GM21447 (cell line): Measurements from ENCODE around the gene WDR73.
"Not testable (repeated sequence)": the region's sequence is repeated elsewhere in the genome, so short reads cannot be mapped to it uniquely, and the experiment has no call there.

Source experiments
- ATAC-seq: cut with Tn5 transposase; IDR thresholded peaks from one replicate; pipeline ENCODE4 v1.9.1; 2021; ENCODE audit not compliant: unreplicated experiment

The WDR73 gene

GRCh38 chr15:84658080-84658787 is 4.2 kb upstream of the WDR73 start, which contains the start of gene NMB:
Gene NMB (minus strand): TSS chr15:84658199. CDS start chr15:84658152, 47 bp downstream.
- peak; percentile 48 for ATAC-seq

DNA sequence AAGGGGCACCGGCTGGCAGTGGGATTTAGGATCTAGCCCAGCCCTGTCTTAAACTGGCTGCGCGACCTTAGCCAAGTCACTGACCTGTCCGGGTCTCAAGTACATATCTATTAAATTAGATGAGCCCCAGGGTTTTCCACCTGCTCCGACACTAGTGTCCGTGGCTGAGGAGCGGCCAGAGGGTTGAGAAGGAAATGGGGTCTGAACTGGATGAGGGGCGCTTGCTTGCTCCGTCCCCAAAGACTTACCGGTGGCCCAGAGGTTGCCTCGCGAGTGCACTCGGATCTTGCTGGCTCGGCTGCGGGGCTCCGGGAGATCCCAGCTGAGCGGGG is 3.6 kb upstream of the WDR73 start:
- no peak for ATAC-seq

- ATAC-seq: no peak
These were observed 2.9 kb upstream of the WDR73 start for GRCh38 chr15:84656972-84657371.

GRCh38 chr15:84654689-84655453 is 788 bp upstream of the WDR73 start:
- ATAC-seq: peak; percentile 45

GRCh38 chr15:84653584-84653909 is 536 bp downstream of the WDR73 start:
- ATAC-seq: no peak

DNA sequence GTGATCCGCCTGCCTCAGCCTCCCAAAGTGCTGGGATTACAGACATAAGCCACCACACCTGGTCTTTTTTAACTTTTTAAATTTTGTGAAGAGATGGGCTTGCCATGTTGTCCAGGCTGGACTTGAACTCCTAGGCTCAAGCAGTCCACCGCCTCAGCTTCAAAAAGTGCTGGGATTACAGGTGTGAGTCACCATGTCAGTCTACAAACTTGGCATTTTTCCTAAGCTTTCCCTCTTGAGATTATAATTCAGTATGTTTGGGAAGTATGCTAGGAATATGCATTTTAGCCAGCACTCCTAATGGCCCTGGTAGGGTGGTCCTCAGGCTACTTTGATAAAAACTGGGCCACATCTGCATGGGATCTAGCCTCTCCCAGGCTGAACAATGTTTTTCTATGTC is 4.4 kb downstream of the WDR73 start:
- no peak for ATAC-seq

DNA sequence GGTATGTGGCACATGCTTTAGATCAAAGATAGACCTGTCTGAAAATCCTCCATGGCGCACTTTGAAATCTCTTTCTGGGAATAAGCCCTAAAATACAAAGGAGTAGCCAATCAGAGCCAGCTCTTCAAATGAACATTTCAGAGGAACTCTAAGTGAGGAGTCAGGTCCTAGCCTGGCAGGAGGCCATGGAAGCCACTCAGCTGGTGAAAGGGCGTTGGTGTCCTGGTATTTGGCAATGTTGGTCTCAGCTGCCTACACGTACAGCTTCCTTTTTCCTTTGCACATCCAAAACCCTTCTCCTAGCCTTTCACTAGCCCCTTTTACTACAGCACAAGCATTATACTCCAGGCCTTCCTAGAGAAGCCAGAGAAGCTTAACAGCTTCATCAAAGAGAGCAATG is 5.5 kb downstream of the WDR73 start:
- no peak for ATAC-seq

- no peak for ATAC-seq
These were observed 6.4 kb downstream of the WDR73 start for GRCh38 chr15:84647726-84648125.

- no peak for ATAC-seq
These were observed 8.1 kb downstream of the WDR73 start for GRCh38 chr15:84645997-84646396.

DNA sequence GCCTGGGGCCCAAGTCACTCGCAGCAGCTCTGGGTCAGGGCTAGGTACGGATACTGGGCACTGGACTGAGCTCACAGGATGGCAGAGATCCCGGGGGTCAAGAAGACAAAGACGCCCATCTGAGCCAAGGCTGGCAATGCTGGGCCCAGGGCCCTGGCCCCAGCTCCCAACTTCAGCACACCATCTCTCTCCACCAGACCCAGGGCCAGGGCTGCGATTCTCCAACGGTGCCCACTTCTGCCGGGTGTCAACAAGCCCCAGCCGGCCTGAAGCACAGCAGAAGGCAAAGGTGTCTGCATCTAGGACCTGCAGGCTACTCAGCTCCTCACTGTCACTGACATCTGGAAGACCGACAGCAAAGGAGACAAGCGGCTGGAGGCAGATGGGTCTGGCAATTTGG is 8.6 kb downstream of the WDR73 start:
- no peak for ATAC-seq

GRCh38 chr15:84643838-84644237 is 10.2 kb downstream of the WDR73 start:
- no peak for ATAC-seq

DNA sequence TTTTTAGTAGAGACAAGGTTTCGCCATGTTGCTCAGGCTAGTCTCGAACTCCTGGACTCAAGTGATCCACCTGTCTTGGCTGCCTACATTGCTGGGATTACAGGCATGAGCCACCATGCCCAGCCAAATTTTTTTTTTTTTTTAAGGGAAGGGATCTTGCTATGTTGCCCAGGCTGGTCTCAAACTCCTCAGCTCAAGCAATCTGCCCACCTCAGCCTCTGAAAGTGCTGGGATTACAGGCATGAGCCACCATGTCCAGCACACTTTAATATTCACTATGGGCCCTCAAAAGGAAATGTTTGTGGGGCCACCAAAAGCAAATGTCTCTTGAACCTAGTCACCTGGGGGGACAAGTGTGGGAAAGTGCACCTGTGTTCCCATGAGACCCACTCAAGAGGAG is 11.4 kb downstream of the WDR73 start:
- ATAC-seq: not testable (repeated sequence)

GRCh38 chr15:84641871-84642270 is 12.2 kb downstream of the WDR73 start:
- not testable (repeated sequence) for ATAC-seq

- ATAC-seq: no peak
These were observed 16.0 kb downstream of the WDR73 start for GRCh38 chr15:84638103-84638502.

- ATAC-seq: no peak
These were observed 19.8 kb downstream of the WDR73 start for GRCh38 chr15:84634228-84634837.

DNA sequence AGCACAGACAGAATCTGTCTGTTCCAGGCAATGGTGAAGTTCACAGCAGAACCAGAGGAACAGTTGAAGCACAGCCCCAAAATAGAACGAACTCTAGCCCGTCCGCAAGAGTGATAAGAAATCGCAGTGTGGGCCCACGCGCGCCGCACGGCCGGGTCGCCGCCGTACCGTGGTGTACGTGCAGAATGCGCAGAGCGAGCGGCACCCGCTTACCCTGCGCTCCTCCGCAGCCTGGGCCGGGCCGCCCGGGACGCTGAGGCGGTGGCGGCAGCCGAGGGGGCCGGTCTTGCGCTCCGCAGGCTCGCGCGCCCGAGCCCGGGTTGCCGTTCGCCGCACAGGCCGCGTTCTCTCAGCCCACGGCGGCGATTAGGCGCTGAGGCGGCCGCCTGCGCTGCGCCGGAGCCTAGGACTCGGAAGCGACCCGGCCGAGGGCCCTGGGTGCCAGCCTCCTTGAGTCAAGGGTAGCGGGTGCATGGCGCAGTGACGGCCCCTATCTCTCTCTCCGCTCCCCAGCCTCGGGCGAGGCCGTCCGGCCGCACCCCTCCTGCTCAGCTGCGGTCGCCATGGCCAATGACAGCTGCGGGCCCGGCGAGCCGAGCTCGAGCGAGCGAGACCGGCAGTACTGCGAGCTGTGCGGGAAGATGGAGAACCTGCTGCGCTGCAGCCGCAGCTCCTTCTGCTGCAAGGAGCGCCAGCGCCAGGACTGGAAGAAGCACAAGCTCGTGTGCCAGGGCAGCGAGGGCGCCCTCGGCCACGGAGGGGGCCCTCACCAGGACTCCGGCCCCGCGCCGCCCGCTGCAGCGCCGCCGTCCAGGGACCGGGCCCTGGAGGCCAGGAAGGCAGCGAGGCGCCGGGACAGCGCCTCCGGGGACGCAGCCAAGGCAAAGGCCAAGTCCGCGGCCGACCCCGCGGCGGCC is 20.5 kb downstream of the WDR73 start:
- peak; percentile 40 for ATAC-seq

GRCh38 chr15:84631706-84632272 is 22.3 kb downstream of the WDR73 start:
- ATAC-seq: no peak

GRCh38 chr15:84629033-84629432 is 25.1 kb downstream of the WDR73 start:
- no peak for ATAC-seq

DNA sequence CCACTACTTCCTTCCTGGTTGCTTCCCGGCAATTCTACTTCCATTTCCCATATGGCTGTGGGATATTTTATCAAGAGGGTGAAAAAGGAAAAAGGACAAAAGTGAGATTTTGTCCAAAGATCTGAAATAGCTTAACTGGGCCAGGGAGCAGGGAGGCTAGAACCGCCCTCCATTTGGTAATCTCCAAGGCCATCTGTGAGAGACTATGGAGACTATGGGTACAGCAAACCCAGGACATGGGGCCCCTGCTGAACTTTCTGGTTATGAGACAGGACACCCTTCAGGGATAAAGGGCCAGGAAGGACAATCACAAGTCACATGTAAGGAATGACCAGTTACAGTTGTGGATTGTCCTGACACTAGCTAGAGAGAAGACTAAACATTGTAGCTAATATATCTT is 29.0 kb downstream of the WDR73 start:
- no peak for ATAC-seq

DNA sequence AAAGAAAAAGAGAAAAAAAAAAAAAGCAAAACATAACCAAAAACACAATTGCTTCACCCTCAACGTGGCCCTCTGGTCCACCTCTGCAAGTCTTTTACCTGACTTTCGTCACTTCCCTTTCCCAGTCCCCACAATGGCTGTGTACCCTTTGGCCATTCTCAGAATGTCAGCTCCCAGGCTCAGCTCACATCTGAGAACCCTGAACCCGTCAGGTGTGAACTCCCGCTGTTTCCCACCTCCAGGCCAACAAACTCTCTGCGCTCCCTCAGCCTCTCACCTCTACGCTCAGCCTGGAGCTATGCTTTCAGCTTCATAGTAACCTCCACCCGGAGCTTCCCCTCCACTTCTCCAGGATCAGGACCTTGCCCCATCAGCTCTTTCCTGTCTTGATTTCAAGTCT is 29.7 kb downstream of the WDR73 start:
- ATAC-seq: no peak
